ENCODE data around the gene AOPEP. TPM values are rescaled to one million over a fixed set of nuclear protein-coding genes. Genes with fewer than 3 reads are reported as not detected.

AOPEP gene
- total and polyA plus RNA-seq, 2 of the 13 experiments (the other 11 are each of a cell fraction or from before 2014, with no cell fraction given): 22.2 to 41.6 TPM

DNA sequence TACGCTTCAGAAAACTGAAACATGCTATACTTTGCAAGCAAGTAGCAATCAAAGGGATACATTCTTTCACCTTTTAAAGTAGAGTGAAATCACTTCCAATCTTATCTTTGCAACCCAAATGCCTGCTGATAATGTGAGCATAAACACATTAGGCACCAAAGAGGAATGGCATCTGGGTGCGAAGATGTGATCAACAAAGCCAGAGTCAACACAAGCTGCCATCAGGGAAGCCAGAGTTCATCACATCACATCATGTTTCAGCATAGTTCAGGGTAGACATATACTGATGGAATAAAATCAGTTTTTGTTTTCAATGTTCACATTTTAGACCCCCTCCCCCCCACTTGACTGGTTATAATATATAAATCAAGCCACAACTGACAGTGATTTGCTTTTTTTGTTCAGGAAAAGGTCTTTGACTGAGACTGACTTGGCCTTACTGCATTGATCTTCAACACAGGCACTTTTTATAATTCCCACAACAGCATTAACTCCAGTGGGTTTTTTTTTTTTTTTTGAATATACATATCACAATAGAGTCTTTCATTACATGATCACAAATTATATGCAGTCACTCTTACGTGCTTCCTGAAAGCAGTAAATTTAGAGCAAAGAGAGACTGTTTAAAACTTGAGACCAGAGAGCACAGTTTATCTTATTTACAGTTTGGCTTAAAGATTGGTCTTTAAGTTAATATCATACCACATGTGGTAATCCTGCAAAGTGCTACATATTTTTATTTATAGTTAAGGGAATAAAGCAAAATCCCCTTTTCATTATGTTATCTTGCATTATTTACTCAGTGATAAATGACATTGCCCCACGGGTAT, 20.3 kb downstream of the AOPEP start (continued):
- peak; percentile 24; the same call in 1 of the 2 replicates for TF ChIP-seq SALL1 (CRISPR knock-in tag; IDR thresholded peaks at IDR 0.05)

DNA sequence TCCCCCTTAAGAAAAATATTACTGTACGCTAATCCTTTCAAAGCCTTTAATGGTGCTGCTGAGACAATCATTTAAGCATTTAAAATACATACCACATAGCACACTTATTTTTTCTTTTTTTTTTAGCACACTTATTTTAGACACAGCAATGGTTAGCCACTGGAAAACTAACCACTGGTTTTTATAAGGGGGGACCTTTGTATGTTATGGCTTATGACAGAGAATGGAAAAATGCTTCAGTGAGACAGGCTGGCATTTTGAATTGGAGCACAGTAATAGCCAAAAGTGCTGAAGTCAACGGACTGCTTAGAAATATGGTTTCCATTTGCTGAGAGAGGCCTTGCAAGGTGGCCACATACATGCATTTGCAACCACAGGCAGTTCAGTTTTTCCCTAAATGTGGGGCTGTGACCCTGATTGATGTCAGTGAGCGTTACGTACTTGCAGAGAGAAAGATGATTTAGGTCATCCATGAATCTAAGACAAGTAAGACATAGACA, 28.5 kb downstream of the AOPEP start:
- Histone ChIP-seq H3K4me1 (ENCODE audit: insufficient read depth, low read length) (no peaks in the 10 kb centered on the region), H3K27ac (ENCODE audit: extremely low read length, insufficient read depth, low read length) (no peak overlapping the region), H3K79me2 (ENCODE audit: insufficient read depth, low read length) (no peaks in the 10 kb centered on the region), H3K36me3 (replicated peaks in 1 of 2; ENCODE audit: control insufficient read depth in 1 of 2, insufficient read depth in 2 of 2, low read length in 2 of 2) (peaks cover under 1 to 6% of the 10 kb centered on the region in 2 experiments; a peak in 1 of 5 replicates), H3K9ac (ENCODE audit: insufficient read depth, low read depth, low read length) (no peak overlapping the region), H2AFZ (ENCODE audit: low read length) (no peak overlapping the region), H4K20me1 (ENCODE audit: insufficient read depth, low read length) (no peaks in the 10 kb centered on the region), H3K4me3 (replicated peaks in 1 of 3; ENCODE audit: insufficient read depth in 1 of 3, low read depth in 2 of 3, low read length in 3 of 3) (no peak overlapping the region), H3K9me3 (ENCODE audit: low read length) (no peaks in the 10 kb centered on the region), H3K4me2 (ENCODE audit: low read depth, low read length) (no peak overlapping the region), H3K27me3 (ENCODE audit: control insufficient read depth in 1 of 2, insufficient read depth in 2 of 2, low read length in 2 of 2) (no peaks in the 10 kb centered on the region)
- no peak for ATAC-seq
- in situ Hi-C loops (cut with HindIII; ENCODE audit: extremely low pct_ligation_motif_present, low pct_unique_long_range_greater_than_20kb) (no loop called here), intact Hi-C loops (cut with micrococcal nuclease; ENCODE audit: unreplicated experiment) (no loop called here)
- WGBS (ENCODE audit: low lambda C conversion rate): 92% methylated on average over 4 of the region's 4 CpGs
- no TSS peak for BruUV-seq (replicated peaks)
- ChIA-PET CTCF (ENCODE audit: low intra/inter-chr PET ratio, low total read pairs) (no interaction called here), POLR2A (no interaction called here)
- no peak for DNase-seq (ENCODE audit: low spot score)
- no peak for FAIRE-seq
- no peak for TF ChIP-seq PHF21A (CRISPR knock-in tag; IDR thresholded peaks at IDR 0.05)
- no peak for TF ChIP-seq ZSCAN12 (CRISPR knock-in tag; IDR thresholded peaks at IDR 0.05)
- TF ChIP-seq ZNF792 (CRISPR knock-in tag; IDR thresholded peaks at IDR 0.05): no peak
- TF ChIP-seq GTF2F1 (IDR thresholded peaks at IDR 0.05; ENCODE audit: low read length): no peak
- no peak for TF ChIP-seq NKX3-1 (CRISPR knock-in tag; IDR thresholded peaks at IDR 0.05)
- TF ChIP-seq, protein P1, sequence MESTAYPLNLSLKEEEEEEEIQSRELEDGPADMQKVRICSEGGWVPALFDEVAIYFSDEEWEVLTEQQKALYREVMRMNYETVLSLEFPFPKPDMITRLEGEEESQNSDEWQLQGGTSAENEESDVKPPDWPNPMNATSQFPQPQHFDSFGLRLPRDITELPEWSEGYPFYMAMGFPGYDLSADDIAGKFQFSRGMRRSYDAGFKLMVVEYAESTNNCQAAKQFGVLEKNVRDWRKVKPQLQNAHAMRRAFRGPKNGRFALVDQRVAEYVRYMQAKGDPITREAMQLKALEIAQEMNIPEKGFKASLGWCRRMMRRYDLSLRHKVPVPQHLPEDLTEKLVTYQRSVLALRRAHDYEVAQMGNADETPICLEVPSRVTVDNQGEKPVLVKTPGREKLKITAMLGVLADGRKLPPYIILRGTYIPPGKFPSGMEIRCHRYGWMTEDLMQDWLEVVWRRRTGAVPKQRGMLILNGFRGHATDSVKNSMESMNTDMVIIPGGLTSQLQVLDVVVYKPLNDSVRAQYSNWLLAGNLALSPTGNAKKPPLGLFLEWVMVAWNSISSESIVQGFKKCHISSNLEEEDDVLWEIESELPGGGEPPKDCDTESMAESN (CRISPR knock-in tag; conservative IDR thresholded peaks at IDR 0.05): no peak
- TF ChIP-seq, protein P2, sequence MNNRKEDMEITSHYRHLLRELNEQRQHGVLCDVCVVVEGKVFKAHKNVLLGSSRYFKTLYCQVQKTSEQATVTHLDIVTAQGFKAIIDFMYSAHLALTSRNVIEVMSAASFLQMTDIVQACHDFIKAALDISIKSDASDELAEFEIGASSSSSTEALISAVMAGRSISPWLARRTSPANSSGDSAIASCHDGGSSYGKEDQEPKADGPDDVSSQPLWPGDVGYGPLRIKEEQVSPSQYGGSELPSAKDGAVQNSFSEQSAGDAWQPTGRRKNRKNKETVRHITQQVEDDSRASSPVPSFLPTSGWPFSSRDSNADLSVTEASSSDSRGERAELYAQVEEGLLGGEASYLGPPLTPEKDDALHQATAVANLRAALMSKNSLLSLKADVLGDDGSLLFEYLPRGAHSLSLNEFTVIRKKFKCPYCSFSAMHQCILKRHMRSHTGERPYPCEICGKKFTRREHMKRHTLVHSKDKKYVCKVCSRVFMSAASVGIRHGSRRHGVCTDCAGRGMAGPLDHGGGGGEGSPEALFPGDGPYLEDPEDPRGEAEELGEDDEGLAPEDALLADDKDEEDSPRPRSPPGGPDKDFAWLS (CRISPR knock-in tag; IDR thresholded peaks at IDR 0.05; ENCODE audit: borderline replicate concordance): no peak
- no peak for TF ChIP-seq ZNF251 (CRISPR knock-in tag; IDR thresholded peaks at IDR 0.05)
- TF ChIP-seq, protein P3, sequence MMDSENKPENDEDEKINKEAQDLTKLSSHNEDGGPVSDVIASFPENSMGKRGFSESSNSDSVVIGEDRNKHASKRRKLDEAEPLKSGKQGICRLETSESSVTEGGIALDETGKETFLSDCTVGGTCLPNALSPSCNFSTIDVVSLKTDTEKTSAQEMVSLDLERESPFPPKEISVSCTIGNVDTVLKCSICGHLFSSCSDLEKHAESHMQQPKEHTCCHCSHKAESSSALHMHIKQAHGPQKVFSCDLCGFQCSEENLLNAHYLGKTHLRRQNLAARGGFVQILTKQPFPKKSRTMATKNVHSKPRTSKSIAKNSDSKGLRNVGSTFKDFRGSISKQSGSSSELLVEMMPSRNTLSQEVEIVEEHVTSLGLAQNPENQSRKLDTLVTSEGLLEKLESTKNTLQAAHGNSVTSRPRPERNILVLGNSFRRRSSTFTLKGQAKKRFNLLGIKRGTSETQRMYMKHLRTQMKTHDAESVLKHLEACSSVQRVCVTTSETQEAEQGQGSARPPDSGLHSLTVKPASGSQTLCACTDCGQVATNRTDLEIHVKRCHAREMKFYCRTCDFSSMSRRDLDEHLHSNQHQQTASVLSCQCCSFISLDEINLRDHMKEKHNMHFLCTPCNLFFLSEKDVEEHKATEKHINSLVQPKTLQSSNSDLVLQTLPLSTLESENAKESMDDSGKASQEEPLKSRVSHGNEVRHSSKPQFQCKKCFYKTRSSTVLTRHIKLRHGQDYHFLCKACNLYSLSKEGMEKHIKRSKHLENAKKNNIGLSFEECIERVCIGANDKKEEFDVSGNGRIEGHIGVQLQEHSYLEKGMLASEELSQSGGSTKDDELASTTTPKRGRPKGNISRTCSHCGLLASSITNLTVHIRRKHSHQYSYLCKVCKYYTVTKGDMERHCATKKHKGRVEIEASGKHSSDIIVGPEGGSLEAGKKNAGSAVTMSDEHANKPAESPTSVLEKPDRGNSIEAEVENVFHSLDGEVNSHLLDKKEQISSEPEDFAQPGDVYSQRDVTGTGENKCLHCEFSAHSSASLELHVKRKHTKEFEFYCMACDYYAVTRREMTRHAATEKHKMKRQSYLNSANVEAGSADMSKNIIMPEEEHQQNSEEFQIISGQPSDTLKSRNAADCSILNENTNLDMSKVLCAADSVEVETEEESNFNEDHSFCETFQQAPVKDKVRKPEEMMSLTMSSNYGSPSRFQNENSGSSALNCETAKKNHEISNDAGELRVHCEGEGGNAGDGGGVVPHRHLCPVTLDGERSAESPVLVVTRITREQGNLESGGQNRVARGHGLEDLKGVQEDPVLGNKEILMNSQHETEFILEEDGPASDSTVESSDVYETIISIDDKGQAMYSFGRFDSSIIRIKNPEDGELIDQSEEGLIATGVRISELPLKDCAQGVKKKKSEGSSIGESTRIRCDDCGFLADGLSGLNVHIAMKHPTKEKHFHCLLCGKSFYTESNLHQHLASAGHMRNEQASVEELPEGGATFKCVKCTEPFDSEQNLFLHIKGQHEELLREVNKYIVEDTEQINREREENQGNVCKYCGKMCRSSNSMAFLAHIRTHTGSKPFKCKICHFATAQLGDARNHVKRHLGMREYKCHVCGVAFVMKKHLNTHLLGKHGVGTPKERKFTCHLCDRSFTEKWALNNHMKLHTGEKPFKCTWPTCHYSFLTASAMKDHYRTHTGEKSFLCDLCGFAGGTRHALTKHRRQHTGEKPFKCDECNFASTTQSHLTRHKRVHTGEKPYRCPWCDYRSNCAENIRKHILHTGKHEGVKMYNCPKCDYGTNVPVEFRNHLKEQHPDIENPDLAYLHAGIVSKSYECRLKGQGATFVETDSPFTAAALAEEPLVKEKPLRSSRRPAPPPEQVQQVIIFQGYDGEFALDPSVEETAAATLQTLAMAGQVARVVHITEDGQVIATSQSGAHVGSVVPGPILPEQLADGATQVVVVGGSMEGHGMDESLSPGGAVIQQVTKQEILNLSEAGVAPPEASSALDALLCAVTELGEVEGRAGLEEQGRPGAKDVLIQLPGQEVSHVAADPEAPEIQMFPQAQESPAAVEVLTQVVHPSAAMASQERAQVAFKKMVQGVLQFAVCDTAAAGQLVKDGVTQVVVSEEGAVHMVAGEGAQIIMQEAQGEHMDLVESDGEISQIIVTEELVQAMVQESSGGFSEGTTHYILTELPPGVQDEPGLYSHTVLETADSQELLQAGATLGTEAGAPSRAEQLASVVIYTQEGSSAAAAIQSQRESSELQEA (CRISPR knock-in tag; IDR thresholded peaks at IDR 0.05; ENCODE audit: not compliant biosample characterization): no peak
